Aorta (tissue), 5 donors: ENCODE results near the gene TIE1. TPM values are rescaled to one million over a fixed set of nuclear protein-coding genes. Genes with fewer than 3 reads are reported as not detected.
A peak's percentile ranks its signal among the peaks of the same experiment; 100 is the strongest.

Experiments used
- ATAC-seq: fragments of 200-7000 bp; cut with Tn5 transposase; one replicate; pipeline ENCODE4 v1.9.1; 2022; ENCODE audit warnings: moderate library complexity; ENCODE audit not compliant: low FRiP score
- DNase-seq, 2 donors: peaks; one replicate each; pipeline ENCODE4 v3.0.0-alpha.2; 2020
- H3K27ac ChIP-seq, 2 donors: one replicate each; pipeline ENCODE4 v1.5.1; 2013; ENCODE audit warnings: low read length in 2 of 2, mild to moderate bottlenecking in 2 of 2, moderate library complexity in 2 of 2, control low read depth in 1 of 2, inconsistent platforms in 1 of 2, low read depth in 1 of 2
- H3K27me3 ChIP-seq, 2 donors: one replicate each; pipeline ENCODE4 v1.6.1; 2013; ENCODE audit warnings: control low read depth in 1 of 2, low read length in 1 of 2, mild to moderate bottlenecking in 1 of 2, moderate library complexity in 1 of 2; ENCODE audit not compliant: insufficient read depth in 2 of 2, control insufficient read depth in 1 of 2
- H3K36me3 ChIP-seq, 2 donors: one replicate each; pipeline ENCODE4 v1.6.1; 2013; ENCODE audit warnings: control low read depth in 1 of 2, low read length in 1 of 2, mild to moderate bottlenecking in 1 of 2; ENCODE audit not compliant: insufficient read depth in 2 of 2, control insufficient read depth in 1 of 2
- H3K4me1 ChIP-seq, 2 donors: one replicate each; pipeline ENCODE4 v1.6.1; 2013; ENCODE audit warnings: low read length in 2 of 2, control low read depth in 1 of 2, mild to moderate bottlenecking in 1 of 2, moderate library complexity in 1 of 2; ENCODE audit not compliant: insufficient read depth in 2 of 2, control insufficient read depth in 1 of 2
- H3K4me3 ChIP-seq, 2 donors: one replicate each; pipeline ENCODE4 v1.5.1; 2013; ENCODE audit warnings: low read length in 2 of 2, control low read depth in 1 of 2, mild to moderate bottlenecking in 1 of 2
- H3K9me3 ChIP-seq: one replicate; pipeline ENCODE4 v1.6.1; 2013; ENCODE audit warnings: mild to moderate bottlenecking, low read length; ENCODE audit not compliant: control insufficient read depth
- WGBS, 2 donors: extraction: QIAGEN DNeasy Blood & Tissue Kit; methylation state at CpG; one replicate each; pipeline ENCODE4 v1.1.7; 2013; 5-methylcytosine and 5-hydroxymethylcytosine counted together
- intact Hi-C, 2 donors: fragments of 100-400 bp; cut with DNase I; formaldehyde crosslinking; loops; one replicate each; pipeline versions ENCODE4 v1.14.2 to v1.15.0; 2022
- polyA plus RNA-seq, 2 donors: library from polyadenylated mRNA; stranded (reverse); fragments of 200-250 nt; gene quantifications; one replicate each; pipeline ENCODE4 v1.2.3, GENCODE V29; 2013
- total RNA-seq, 2 donors: library from RNA; stranded (reverse); fragmentation: NEBNext Ultra II Directional; extraction: Animal tissue kit (Norgen Biotek cat#: 25700); gene quantifications; one replicate each; pipeline ENCODE4 v1.2.1, GENCODE V29; 2021
- donor health status: healthy with polysubstance abuse.
- donor health status: Bipolar disorder and iron deficiency.
- donor health status: DM: no; HTN: no; CAD: no.
- donor health status: DM: no; HTN: no; CAD: no.
- donor health status: DM: yes; HTN: yes; CAD: no.

Gene TIE1
- total and polyA plus RNA-seq, 4 donors, result 4.0 to 65.3 (median 22.6) TPM

GRCh38 chr1:43319288-43319687 is 18.5 kb downstream of the TIE1 start:
- no peaks in the 10 kb centered on the region for H3K36me3 ChIP-seq
- H3K9me3 ChIP-seq, result no peaks in the 10 kb centered on the region
- no peak for ATAC-seq
- WGBS, 2 donors, result 94 to 96% methylated on average over 5 of the region's 5 CpGs
- peak; percentile 3 to 39 for DNase-seq
- no peaks in the 10 kb centered on the region for H3K27me3 ChIP-seq
- H3K27ac ChIP-seq, result no peak overlapping the region
- intact Hi-C loops, result no loop called here
- H3K4me3 ChIP-seq, result no peak overlapping the region
- H3K4me1 ChIP-seq, result no peaks in the 10 kb centered on the region

DNA sequence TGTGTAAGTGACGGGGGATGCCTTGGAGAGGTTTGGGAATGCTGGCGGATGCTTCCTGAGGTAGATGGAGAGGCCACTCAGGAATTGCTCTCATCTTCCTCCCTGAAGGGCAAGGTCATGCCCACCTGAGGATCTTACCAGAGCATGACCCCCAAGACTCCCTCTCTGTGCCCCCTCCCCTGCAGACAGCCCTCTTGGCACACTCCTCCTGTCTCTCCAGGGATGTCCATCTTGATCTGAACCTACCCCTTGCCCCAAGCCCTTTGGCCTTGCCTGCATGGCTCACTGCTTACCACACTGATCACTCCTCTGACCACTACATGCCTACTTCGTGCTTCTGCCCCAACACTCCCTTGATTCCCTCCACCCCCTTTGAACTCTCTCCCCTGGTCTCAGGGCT is 19.0 kb downstream of the TIE1 start:
- Histone ChIP-seq H3K27me3 (no peaks in the 10 kb centered on the region), H3K36me3 (no peaks in the 10 kb centered on the region), H3K9me3 (peaks cover 3% of the 10 kb centered on the region), H3K4me3 (no peak overlapping the region), H3K27ac (no peak overlapping the region), H3K4me1 (no peaks in the 10 kb centered on the region)
- intact Hi-C loops, result no loop called here
- ATAC-seq, result no peak
- peak; percentile 16 to 17 for DNase-seq
- WGBS, 2 donors, result 67 to 81% methylated on average over 3 of the region's 3 CpGs

DNA sequence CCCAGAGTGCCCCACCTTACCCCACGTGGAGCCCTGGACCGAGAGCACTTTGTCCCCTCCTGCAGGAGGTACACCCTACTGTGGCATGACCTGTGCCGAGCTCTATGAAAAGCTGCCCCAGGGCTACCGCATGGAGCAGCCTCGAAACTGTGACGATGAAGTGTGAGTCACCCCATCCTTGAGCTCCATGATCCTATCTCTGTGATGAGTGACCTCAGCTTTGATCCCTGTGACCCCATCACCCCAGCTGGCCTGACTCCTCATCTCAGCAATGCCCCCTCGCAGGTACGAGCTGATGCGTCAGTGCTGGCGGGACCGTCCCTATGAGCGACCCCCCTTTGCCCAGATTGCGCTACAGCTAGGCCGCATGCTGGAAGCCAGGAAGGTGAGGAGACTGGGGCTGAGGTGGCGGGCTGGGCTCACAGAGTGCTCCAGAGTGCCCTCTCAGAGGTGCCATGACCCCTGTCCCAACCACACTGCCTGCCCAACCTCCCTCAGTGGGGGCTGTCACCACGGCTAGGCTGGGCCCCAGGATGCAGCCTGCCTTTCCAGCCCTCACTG is 20.6 kb downstream of the TIE1 start:
- Histone ChIP-seq H3K9me3 (peaks cover 3% of the 10 kb centered on the region), H3K27me3 (no peaks in the 10 kb centered on the region), H3K4me1 (no peaks in the 10 kb centered on the region), H3K4me3 (no peak overlapping the region), H3K36me3 (no peaks in the 10 kb centered on the region), H3K27ac (no peak overlapping the region)
- ATAC-seq (no peak), DNase-seq (peak; percentile 37 to 57)
- 94 to 95% methylated on average over 16 of the region's 16 CpGs for WGBS, 2 donors
- intact Hi-C loops, result no loop called here

- H3K27me3 ChIP-seq, result no peaks in the 10 kb centered on the region
- 91 to 92% methylated on average over 5 of the region's 5 CpGs for WGBS, 2 donors
- H3K4me3 ChIP-seq, result no peak overlapping the region
- no peak for ATAC-seq
- intact Hi-C loops, result no loop called here
- peak in 1 of 2 donors; percentile 42 for DNase-seq
- H3K9me3 ChIP-seq, result peaks cover 3% of the 10 kb centered on the region
- no peaks in the 10 kb centered on the region for H3K36me3 ChIP-seq
- H3K27ac ChIP-seq, result no peak overlapping the region
- H3K4me1 ChIP-seq, result no peaks in the 10 kb centered on the region
Observed at GRCh38 chr1:43322506-43322905, 21.7 kb downstream of the TIE1 start.

DNA sequence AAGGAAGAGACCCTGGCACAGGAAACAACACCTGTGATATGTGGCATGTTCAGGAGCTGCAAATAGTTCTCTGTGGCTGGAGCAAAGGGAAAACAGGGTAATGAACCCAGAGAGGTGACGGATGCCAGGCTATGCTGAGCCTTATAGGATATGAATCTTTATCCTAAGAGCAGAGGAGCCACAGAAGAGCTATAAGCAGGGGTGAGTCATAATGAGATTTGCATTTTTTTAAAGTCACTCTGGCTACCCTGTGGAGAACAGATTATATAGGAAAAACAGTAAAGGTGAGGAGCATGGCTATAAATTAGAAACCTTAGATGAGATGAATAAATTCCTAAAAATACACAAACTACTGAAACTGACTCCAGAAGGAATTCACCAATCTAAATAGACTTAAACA is 24.0 kb downstream of the TIE1 start:
- intact Hi-C loops, result no loop called here
- WGBS, 2 donors, result 90 to 94% methylated on average over 1 of the region's 1 CpG
- no peaks in the 10 kb centered on the region for H3K36me3 ChIP-seq
- no peak overlapping the region for H3K27ac ChIP-seq
- no peak for ATAC-seq
- H3K27me3 ChIP-seq, result no peaks in the 10 kb centered on the region
- H3K4me3 ChIP-seq, result no peak overlapping the region
- DNase-seq, result no peak
- H3K4me1 ChIP-seq, result no peaks in the 10 kb centered on the region
- peaks cover 3% of the 10 kb centered on the region for H3K9me3 ChIP-seq

DNA sequence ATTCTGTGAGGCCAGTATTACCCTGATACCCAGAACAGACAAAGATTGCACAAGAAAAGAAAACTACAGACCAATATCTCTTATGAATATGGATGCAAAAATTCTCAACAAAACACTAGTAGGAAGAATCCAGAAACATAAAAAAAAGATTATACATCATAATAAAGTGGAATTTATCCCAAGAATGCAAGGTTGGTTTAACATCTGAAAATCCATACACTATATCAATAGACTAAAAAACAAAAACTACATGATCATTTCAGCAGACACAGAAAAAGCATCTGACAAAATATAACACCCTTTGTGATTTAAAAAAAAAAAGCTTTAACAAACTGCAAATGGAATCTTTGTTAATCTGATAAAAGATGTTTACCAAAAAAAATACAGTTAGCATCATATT is 24.6 kb downstream of the TIE1 start:
- no peak for ATAC-seq
- no peak overlapping the region for H3K4me3 ChIP-seq
- no peaks in the 10 kb centered on the region for H3K36me3 ChIP-seq
- H3K27me3 ChIP-seq, result no peaks in the 10 kb centered on the region
- peaks cover 3% of the 10 kb centered on the region for H3K9me3 ChIP-seq
- DNase-seq, result no peak
- no peak overlapping the region for H3K27ac ChIP-seq
- intact Hi-C loops, result no loop called here
- H3K4me1 ChIP-seq, result no peaks in the 10 kb centered on the region

DNA sequence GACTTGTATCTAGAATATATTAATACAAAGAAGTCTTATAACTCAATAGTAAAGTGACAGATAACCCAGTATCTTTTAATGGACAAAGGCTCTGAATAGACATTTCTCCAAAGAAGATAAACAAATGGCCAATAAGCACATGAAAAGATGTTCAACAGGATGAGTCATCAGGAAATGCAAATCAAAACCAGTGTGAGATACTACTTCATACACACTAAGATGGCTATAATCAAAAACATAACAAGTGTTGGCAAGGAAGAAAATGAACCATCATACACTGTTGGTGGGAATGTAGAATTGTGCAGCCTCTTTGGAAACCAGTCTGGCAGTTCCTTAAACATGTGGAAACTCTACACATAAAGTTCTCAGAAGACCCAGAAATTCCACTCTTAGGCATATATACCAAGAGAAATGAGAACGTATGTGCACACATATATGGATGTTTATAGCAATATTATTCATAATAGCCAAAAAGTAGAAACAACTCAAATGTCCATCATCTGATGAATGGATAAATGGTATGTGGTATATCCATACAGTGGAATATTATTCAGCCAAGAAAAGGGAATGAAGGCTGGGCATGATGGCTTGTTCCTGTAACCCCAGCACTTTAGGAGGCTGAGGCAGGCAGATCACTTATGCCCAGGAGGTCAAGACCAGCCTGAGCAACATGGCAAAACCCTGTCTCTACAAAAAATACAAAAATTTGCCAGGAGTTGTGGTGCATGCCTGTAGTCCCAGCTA is 26.9 kb downstream of the TIE1 start:
- intact Hi-C loops, result no loop called here

DNA sequence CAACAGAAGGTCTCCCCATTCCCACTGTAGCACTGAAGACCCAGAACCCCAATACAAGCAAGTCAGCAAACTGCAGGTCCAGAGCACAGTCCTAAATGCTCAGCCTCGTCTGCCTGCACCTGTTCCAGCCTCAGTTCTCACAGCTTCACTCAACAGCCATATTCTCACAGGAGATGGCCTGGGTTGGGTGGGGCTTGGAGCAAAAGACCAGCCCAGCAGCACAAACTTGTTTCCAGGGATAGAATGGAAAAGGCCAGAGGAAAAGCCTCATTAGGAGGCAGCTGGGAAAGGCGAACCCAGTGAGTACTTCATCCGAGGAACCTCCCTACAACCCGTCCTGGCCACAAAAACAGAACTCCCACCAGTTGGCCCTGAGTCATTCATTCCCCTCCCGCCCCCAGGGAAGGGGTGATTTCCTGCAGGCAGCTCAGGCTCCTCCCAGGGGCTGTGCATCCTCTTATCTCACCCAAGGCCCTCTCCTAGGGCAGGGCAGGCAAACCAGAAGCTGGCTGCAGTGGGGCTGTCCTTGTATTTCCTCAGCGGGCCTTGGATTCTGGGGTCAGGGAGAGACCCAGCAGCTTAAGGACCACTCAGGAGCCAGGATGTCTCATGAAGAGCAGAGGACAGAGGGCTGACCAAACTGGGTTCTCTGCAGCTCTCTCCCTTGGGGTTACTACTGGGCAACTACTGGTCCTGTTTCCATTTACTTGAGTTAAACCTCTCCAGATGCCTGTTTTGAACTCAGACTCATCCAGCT is 29.4 kb downstream of the TIE1 start:
- no peaks in the 10 kb centered on the region for H3K27me3 ChIP-seq

More for the DNA sequence above, 26.9 kb downstream of the TIE1 start:
- WGBS, 2 donors, result 93 to 98% methylated on average over 1 of the region's 1 CpG
- DNase-seq (no peak), ATAC-seq (no peak)
- no peak overlapping the region for H3K4me3 ChIP-seq
- H3K27ac ChIP-seq, result no peak overlapping the region
- H3K27me3 ChIP-seq, result no peaks in the 10 kb centered on the region
- no peaks in the 10 kb centered on the region for H3K4me1 ChIP-seq
- no peaks in the 10 kb centered on the region for H3K36me3 ChIP-seq
- H3K9me3 ChIP-seq, result peaks cover 3% of the 10 kb centered on the region

More for the DNA sequence above, 29.4 kb downstream of the TIE1 start:
- no peak overlapping the region for H3K4me3 ChIP-seq
- WGBS, 2 donors, result 50 to 60% methylated on average over 6 of the region's 6 CpGs
- DNase-seq (peak; percentile 83 to 85), ATAC-seq (peak; percentile 73)
- no peaks in the 10 kb centered on the region for H3K36me3 ChIP-seq
- H3K9me3 ChIP-seq, result no peaks in the 10 kb centered on the region
- intact Hi-C loops, result no loop called here
- no peak overlapping the region for H3K27ac ChIP-seq
- no peaks in the 10 kb centered on the region for H3K4me1 ChIP-seq
